Fibroblast of lung (primary cell): Measurements from ENCODE around the gene EFNB1. TPM values are rescaled to one million over a fixed set of nuclear protein-coding genes. Genes with fewer than 3 reads are reported as not detected.

ENCODE experiments used
- DNase-seq, 2 donors: peaks; one replicate each; pipeline versions ENCODE4 v3.0.0 to v3.0.0-alpha.2; 2010; ENCODE audit warnings: low read depth in 2 of 2
- H2AFZ ChIP-seq: 2 replicates; pipeline ENCODE4 v1.5.1; 2012; ENCODE audit warnings: low read length, control low read depth, inconsistent platforms
- H3K27ac ChIP-seq: 2 replicates; pipeline ENCODE4 v1.5.1; 2011; ENCODE audit warnings: low read length, control low read depth; ENCODE audit not compliant: insufficient read depth
- H3K27me3 ChIP-seq: 2 replicates; pipeline ENCODE4 v1.5.1; 2011; ENCODE audit warnings: mild to moderate bottlenecking, low read length; ENCODE audit not compliant: control insufficient read depth, insufficient read depth
- H3K36me3 ChIP-seq: 2 replicates; pipeline ENCODE4 v1.5.1; 2011; ENCODE audit warnings: low read length; ENCODE audit not compliant: control insufficient read depth, insufficient read depth
- H3K4me1 ChIP-seq: 2 replicates; pipeline ENCODE4 v1.5.1; 2011; ENCODE audit warnings: low read length; ENCODE audit not compliant: control insufficient read depth, insufficient read depth; ENCODE audit errors: extremely low read depth
- H3K4me2 ChIP-seq: 2 replicates; pipeline ENCODE4 v1.5.1; 2011; ENCODE audit warnings: low read length, control low read depth; ENCODE audit not compliant: insufficient read depth; ENCODE audit errors: extremely low read depth
- H3K4me3 ChIP-seq, 4 experiments: fragments of 200-600 bp in 1 of 4; sonication (generic) in 1 of 4; replicated peaks in 1 of 4; 2 replicates each; pipeline ENCODE4 v1.5.1; 2011 to 2016; ENCODE audit warnings: low read length in 4 of 4, low read depth in 3 of 4, mild to moderate bottlenecking in 3 of 4, control low read depth in 2 of 4, inconsistent platforms in 1 of 4, mixed read lengths in 1 of 4; ENCODE audit not compliant: insufficient read depth in 1 of 4; ENCODE audit errors: control extremely low read depth in 1 of 4
- H3K79me2 ChIP-seq: 2 replicates; pipeline ENCODE4 v1.5.1; 2012; ENCODE audit warnings: mild to moderate bottlenecking, low read length, inconsistent platforms; ENCODE audit not compliant: control insufficient read depth, insufficient read depth
- H3K9ac ChIP-seq: 2 replicates; pipeline ENCODE4 v1.5.1; 2011; ENCODE audit warnings: mild to moderate bottlenecking, low read length, control low read depth; ENCODE audit not compliant: insufficient read depth
- H3K9me3 ChIP-seq: 2 replicates; pipeline ENCODE4 v1.5.1; 2012; ENCODE audit warnings: low read depth, low read length; ENCODE audit not compliant: control insufficient read depth, insufficient read depth
- H4K20me1 ChIP-seq: 2 replicates; pipeline ENCODE4 v1.5.1; 2011; ENCODE audit warnings: low read length; ENCODE audit not compliant: control insufficient read depth, insufficient read depth; ENCODE audit errors: extremely low read depth
- EZH2 ChIP-seq: IDR thresholded peaks from 2 replicates; pipeline ENCODE4 v1.5.1; 2012; ENCODE audit warnings: low read length, control low read depth, mild to moderate bottlenecking; ENCODE audit errors: missing control alignments
- polyA plus RNA-seq, 2 donors: library from polyadenylated mRNA; depleted of rRNA in 1 of 2; stranded (reverse) in 1 of 2; unstranded in 1 of 2; fragments of >200 nt; gene quantifications; 2 replicates each; pipeline ENCODE4 v1.2.1, GENCODE V29; 2011 to 2012; ENCODE audit warnings: missing spikeins in 1 of 2
- total RNA-seq: library from RNA; depleted of rRNA; stranded (reverse); fragments of >200 nt; gene quantifications from 2 replicates; pipeline ENCODE4 v1.2.1, GENCODE V29; 2014
- TF ChIP-seq, protein P1 (sequence below), 2 donors: IDR thresholded peaks in 1 of 2; conservative IDR thresholded peaks in 1 of 2; 1 replicate in 1 of 2; 2 replicates in 1 of 2; pipeline ENCODE4 v1.5.1; 2011 to 2012; ENCODE audit warnings: low read length in 2 of 2, control low read depth in 1 of 2, inconsistent platforms in 1 of 2, low read depth in 1 of 2, mild to moderate bottlenecking in 1 of 2

Gene EFNB1
- total and polyA plus RNA-seq, 2 donors (not counting 1 experiment from before 2014, with no cell fraction given) = 12.6 to 43.4 TPM

DNA sequence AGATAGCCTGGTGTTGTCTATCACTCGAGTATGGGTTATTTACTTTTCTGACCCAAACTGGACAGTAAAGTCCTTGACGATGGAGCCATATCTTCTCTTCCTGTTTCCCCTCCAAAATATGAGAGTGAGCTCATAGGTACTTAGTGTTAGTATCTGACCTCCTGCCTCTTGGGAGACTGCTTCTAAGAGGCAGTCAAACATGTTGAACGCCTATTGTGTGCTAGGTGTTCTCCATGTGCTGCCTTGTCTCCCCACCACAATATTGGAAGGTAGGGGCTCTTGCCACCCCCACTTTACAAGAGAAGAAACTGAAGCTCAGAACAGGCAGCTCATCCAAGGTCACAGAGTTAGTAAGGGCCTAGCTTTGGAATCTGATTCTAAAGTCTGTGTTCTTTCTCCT, 8.3 kb downstream of the EFNB1 start:
- no peak for DNase-seq
- H3K4me3 ChIP-seq = no peak overlapping the region
- no peaks in the 10 kb centered on the region for H3K27me3 ChIP-seq
- H3K4me1 ChIP-seq = no peaks in the 10 kb centered on the region
- H2AFZ ChIP-seq = no peak overlapping the region
- H3K36me3 ChIP-seq = no peaks in the 10 kb centered on the region
- H3K9me3 ChIP-seq = no peaks in the 10 kb centered on the region
- H4K20me1 ChIP-seq = no peaks in the 10 kb centered on the region
- TF ChIP-seq, protein P1, sequence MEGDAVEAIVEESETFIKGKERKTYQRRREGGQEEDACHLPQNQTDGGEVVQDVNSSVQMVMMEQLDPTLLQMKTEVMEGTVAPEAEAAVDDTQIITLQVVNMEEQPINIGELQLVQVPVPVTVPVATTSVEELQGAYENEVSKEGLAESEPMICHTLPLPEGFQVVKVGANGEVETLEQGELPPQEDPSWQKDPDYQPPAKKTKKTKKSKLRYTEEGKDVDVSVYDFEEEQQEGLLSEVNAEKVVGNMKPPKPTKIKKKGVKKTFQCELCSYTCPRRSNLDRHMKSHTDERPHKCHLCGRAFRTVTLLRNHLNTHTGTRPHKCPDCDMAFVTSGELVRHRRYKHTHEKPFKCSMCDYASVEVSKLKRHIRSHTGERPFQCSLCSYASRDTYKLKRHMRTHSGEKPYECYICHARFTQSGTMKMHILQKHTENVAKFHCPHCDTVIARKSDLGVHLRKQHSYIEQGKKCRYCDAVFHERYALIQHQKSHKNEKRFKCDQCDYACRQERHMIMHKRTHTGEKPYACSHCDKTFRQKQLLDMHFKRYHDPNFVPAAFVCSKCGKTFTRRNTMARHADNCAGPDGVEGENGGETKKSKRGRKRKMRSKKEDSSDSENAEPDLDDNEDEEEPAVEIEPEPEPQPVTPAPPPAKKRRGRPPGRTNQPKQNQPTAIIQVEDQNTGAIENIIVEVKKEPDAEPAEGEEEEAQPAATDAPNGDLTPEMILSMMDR (conservative IDR thresholded peaks at IDR 0.05 in 1 of 2, IDR thresholded peaks at IDR 0.05 in 1 of 2; ENCODE audit: low read depth in 1 of 2, low read length in 2 of 2) = no peak
- TF ChIP-seq EZH2 = no peak
- peaks cover 7% of the 10 kb centered on the region for H3K79me2 ChIP-seq
- H3K9ac ChIP-seq = no peak overlapping the region
- H3K27ac ChIP-seq = no peak overlapping the region
- H3K4me2 ChIP-seq = no peak overlapping the region

DNA sequence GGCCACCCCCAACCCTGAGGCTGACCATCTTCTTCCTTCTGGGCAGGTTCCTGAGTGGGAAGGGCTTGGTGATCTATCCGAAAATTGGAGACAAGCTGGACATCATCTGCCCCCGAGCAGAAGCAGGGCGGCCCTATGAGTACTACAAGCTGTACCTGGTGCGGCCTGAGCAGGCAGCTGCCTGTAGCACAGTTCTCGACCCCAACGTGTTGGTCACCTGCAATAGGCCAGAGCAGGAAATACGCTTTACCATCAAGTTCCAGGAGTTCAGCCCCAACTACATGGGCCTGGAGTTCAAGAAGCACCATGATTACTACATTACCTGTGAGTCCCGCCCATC, 9.7 kb downstream of the EFNB1 start:
- H3K79me2 ChIP-seq = peaks cover 4% of the 10 kb centered on the region
- H2AFZ ChIP-seq = no peak overlapping the region
- no peak overlapping the region for H3K4me2 ChIP-seq
- no peaks in the 10 kb centered on the region for H3K4me1 ChIP-seq
- no peaks in the 10 kb centered on the region for H4K20me1 ChIP-seq
- H3K9me3 ChIP-seq = no peaks in the 10 kb centered on the region
- H3K27me3 ChIP-seq = no peaks in the 10 kb centered on the region
- no peak overlapping the region for H3K4me3 ChIP-seq
- no peak overlapping the region for H3K9ac ChIP-seq
- TF ChIP-seq, protein P1 (conservative IDR thresholded peaks at IDR 0.05 in 1 of 2, IDR thresholded peaks at IDR 0.05 in 1 of 2; ENCODE audit: low read depth in 1 of 2, low read length in 2 of 2) = no peak
- no peak overlapping the region for H3K27ac ChIP-seq
- no peak for DNase-seq
- no peaks in the 10 kb centered on the region for H3K36me3 ChIP-seq

DNA sequence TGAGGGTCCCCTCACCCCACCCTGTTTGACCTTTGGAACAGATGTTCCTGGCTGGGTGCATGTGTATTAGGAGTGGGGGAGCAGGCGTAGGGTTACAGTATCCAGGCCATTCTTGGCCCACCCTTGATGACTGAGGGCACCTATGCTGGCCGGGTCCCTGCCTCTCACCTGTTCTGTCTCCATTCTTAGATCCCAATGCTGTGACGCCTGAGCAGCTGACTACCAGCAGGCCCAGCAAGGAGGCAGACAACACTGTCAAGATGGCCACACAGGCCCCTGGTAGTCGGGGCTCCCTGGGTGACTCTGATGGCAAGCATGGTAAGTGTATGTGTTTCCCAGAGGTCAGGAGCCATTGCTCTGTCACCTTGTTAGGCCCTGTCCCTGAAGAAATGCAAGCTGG, 10.9 kb downstream of the EFNB1 start:
- no peak for DNase-seq
- TF ChIP-seq, protein P1 (conservative IDR thresholded peaks at IDR 0.05 in 1 of 2, IDR thresholded peaks at IDR 0.05 in 1 of 2; ENCODE audit: low read depth in 1 of 2, low read length in 2 of 2) = no peak
- no peak for TF ChIP-seq EZH2
- no peak overlapping the region for H3K4me2 ChIP-seq

More for the DNA sequence above, 10.9 kb downstream of the EFNB1 start:
- H3K36me3 ChIP-seq = no peaks in the 10 kb centered on the region
- no peaks in the 10 kb centered on the region for H3K4me1 ChIP-seq
- H4K20me1 ChIP-seq = no peaks in the 10 kb centered on the region
- no peak overlapping the region for H3K4me3 ChIP-seq
- no peaks in the 10 kb centered on the region for H3K79me2 ChIP-seq
- no peak overlapping the region for H3K27ac ChIP-seq
- H3K9me3 ChIP-seq = no peaks in the 10 kb centered on the region
- H3K9ac ChIP-seq = no peak overlapping the region
- no peaks in the 10 kb centered on the region for H3K27me3 ChIP-seq
- H2AFZ ChIP-seq = no peak overlapping the region
